COR-L47 (cell line): ENCODE measurements around the gene PRR30.
A peak's percentile ranks its signal among the peaks of the same experiment; 100 is the strongest.

Experiments used
- DNase-seq: peaks from one replicate; lab custom pipeline; 2025; lab: John Stamatoyannopoulos, UW

PRR30 gene

DNA sequence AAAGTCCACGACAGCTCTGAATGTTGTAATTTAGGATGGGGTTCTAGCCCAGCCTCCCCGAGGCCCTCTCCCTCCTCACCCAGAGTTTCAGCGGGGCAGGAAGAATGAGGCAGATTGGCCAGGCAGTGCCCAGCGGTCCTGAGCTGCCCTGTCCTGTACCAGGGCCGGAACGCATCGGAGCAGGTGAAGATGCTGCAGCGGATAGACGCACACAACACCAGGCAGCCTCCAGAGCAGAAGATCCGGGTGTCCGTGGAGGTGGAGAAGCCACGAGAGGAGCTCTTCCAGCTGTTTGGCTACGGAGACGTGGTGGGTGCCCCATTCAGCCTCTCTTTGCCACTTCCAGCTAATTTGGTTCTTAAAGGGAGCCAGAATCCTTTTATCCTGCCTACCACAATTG lies 41.9 kb downstream of the PRR30 start:
- DNase-seq: no peak

DNA sequence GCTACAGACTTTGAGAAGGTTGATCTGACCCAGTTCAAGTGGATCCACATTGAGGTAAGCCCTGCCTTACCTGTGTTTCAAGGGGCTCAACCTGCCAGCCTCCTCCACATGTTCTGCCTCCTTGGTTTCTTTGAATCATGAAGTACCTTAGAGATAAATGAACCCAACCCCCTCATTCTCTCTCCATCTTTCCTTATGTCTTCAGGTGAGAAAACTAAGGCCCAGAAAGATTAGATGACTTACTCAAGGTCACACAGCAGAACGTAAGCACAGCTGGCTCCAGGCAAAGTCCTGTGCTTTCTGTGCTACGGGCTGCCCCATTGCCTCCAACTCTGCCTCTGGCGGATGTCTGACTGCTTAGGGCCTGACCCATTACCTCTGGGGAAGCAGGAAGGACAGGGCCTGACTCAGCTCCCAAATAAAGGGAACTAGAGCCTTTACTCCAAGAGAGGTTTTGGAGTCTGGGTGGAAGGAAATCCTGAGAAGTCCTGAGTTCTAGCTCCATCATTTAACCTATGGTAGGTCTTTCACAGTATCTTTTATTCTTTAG lies 42.4 kb downstream of the PRR30 start:
- no peak for DNase-seq

DNA sequence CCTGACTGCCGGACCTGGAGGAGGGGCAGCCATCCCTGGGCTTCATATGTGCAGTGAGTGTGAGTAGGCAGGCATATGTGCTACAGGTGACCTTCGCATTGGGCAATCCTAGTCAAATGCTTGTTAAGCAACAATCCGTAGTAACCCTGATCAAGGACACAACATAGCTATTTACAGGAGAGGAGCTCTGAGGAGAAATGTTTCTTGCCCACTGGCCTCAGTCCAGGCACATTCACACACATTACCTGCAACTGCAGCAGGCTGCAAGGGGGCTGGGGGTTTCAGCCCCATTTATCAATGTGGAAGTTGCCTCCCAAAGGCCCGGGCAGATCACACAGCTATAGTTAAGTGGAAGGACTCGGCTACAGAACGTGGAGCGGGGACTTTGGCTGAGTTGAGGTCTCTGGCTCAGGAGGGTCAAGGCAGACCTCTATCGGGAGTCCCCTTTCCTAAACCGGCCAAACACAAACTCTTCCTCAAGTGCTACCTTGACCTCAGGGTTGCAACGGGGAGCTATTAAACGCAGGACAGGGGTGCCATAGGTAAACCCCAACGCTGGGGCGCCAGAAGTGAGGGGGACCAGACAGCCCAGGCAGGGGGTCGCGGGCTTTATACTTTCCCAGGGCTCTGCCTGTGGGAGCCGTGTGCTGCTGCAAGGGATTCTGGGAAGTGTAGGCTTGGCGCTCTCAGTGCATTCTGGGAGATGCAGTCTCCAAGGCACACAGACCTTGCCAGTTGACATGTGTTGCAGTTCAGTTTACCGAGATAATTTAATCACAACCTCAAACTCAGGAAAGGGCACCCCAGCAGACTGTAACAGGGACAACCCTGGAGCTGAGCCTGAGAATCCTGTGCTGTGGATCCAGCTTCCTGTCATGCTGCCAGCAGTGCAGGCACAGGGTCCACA lies 43.2 kb downstream of the PRR30 start:
- DNase-seq: peak; percentile 39

DNA sequence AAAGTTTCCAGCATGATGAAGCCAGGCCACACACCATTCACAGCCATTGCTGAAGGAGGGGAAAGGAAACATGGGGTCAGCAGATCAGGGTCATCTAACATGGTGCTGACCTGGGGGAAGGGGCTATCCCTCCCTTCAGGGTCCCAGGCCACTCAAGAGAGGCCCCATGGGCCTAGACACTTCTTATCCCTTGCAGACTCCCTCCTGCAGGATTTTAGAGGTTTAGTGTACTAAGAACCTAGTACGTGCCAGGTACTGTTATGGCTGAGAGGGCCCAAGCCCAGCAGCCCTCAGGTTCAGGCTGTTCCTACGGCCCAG lies 43.8 kb downstream of the PRR30 start:
- no peak for DNase-seq

DNA sequence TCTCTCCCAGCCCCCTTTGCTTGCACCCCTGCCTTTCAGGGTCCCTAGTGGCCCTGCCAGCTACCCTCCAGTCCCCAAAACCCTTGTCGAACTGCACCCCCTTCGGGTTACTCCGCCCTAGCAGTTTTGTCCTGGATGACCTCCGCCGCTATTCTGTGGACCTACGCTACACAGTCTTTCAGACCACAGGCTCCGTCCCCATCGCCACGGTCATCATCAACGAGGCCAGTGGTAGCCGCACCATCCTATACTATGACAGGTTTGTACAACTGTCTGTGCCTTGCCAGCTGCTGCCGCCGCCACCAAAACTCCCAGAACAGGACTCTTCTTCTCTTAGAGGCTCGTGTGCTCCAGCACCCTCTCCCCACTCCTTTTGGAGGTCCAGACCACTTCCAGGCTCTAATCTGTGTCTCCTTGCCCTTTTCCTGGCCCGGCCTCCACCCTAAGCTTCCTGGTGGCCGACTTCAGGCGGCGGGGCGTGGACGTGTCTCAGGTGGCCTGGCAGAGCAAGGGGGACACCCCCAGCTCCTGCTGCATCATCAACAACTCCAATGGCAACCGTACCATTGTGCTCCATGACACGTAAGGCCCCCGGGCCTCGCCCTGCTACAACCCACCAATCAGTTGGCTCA lies 44.7 kb downstream of the PRR30 start:
- no peak for DNase-seq

DNA sequence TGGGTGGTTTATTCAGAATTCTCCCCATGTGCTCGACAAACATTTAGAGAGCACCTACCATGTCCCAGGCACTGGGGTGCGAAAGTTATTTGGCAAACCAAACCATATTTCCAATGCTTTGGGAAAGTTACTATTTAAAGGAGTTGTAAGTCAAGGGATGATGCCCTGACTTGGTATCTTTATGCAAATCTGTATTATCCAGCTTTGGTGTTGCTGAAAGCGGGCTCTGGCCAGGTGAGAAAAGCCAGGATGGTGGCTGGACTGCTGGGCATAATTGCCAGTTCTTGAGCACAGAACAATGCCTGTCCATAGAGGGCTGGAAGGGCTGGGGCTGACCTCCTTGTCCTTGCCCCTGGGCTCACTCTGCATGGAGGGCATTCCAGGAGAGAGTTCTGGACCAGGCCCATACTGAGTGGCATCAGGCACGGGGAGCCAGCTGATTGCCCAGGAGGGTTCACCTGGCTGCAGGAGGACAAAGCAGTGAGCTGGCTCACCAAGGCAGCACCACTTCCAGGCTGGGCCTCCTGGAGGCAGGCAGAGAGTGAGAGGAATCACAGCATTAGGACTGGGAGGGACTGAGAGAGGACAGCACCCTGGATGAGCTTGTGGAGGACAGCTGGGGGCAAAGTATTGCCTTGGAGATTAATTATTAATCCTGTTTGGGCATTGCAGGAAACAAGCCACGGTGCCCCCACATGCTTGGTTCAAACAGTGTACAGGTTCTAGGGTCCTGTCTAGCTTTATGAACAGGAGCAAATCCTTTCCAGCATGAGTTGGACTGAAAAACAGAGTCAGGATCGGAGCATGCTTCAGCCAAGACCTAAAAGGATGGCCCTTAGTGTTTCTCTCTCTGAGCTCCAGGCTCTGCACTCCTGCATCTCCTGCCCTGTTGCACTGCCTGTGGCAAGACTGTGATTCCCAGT lies 45.5 kb downstream of the PRR30 start:
- DNase-seq: no peak

DNA sequence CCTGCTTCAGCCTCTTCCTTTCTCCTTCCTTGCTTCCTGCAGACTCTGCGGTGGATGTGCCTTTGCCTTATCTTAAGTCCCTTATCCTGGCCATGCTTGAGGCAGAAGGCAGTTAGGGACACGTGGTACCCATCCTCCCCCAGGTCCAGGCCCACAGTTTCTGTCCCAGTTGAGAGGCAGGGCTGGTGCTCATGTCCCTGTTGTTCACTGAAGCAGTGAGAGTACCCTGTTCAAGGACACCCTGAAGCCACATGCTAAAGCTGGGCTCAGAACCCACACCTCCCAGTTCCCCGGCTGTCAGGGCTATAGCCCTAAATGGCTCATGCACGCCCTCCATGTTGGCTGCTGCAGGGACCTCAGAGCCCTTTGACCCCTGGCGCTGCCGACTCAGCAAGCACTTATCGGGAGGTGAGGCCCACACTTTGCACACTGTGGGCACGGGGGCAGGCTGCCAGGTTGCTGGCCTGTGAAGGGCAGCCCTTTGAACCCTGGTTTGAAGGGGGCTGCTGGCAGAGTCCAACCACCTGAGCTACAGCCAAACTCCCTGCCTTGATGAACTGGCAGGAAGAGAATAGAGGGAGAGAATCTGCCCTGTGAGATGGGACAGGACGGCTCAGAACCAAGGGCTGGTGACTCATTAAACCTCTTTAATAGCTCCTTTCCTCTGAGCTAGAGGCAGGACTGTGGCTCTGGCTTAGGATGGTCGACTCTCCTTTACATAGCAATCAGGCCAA lies 46.3 kb downstream of the PRR30 start:
- no peak for DNase-seq

DNA sequence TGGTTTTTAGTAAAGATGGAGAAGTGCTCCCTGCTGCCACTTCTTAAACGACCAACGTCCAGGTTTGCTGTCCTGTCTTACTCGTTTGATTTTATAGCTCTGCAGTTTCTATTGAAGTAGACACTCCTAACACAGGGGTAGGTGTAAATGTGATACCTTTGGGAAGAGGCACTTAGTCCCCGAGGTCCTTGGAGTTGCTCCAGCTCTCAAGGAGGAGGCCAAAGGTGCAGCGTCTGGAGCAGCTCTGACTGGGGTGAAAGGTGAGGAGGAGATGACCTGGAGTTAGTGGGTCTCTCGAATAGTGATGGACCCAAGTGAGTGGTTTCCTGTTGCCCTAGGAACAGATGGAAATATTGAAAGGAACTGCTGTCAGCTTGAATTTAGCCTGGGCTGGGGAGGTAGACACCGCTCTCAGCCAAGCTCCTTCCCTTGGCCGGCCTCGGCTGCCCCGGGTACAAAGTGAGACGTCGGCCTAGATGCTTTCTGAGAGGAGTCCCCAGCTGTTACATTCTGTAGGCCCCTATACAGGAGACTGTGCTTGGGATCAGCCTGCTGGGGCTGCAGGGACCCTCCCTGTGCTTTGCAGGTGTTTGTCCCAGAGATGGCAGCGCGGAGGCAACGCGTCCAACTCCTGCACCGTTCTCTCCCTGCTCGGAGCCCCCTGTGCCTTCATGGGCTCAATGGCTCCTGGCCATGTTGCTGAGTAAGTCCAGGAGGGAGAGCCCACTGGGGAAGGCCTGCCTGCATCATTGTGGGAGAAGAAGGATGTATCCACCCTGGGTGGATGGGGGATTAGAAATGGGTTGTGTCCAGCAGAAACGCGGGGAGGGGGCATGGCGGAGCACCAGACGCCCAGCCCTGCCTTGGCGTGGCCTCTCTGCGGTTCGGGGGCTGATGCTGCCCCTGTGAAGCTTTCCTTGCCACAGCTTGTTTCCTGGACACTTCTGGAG lies 47.2 kb downstream of the PRR30 start:
- no peak for DNase-seq

DNA sequence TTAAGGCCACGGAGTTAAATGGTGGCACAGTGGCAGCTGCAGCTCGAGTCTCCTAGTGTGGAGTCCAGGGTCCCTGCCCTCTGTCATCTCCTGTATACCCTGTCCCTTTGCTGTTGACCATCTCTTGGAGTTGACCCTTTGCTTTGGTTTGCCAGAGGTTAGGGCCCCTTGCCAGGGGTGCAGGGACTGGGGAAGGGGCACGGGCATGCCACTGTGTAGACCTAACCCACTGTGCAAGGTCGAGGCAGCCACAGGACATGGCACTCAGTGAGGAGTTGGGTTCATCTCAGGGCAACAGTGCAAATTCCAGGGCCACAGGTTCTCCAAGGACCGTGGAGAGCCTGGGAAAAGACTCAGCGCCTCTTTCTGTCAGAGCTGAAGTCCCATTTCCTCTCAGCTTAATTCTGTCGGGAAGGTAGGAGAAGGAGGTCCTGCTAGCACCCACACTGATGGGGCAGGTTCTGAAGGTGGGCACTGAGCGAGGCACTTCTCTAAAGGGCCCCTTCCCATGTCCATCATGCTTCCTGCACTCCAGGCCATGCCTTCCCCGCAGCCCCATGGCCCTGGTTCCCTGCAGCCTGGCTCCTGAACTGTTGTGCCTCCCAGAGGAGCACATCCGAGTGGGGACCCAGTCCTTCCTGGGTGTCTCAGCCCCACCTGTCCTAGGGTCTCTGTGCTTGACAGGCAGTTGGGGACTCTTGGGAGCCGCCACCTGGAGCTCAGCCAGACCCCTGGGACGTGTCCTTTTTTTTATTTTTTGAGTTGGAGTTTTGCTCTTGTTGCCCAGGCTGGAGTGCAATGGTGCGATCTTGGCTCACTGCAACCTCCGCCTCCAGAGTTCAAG lies 49.9 kb downstream of the PRR30 start:
- DNase-seq: no peak

DNA sequence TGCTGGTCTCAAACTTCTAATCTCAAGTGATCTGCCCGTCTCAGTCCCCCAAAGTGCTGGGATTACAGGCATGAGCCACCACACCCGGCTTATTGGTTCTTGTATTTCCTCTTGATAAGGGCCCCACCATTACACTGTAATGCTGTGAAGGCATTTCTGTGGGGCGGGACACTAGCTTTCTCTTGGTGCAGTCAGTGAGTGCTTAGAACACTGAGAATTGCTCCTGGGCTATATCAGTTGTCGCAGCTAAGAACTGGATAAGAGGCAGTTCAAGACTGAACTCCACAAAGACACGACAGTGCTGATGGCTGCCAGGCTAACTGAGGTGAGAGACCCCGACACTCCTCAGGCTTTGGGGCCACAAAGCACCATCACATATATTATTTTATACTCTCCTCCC lies 50.6 kb downstream of the PRR30 start:
- DNase-seq: no peak

DNA sequence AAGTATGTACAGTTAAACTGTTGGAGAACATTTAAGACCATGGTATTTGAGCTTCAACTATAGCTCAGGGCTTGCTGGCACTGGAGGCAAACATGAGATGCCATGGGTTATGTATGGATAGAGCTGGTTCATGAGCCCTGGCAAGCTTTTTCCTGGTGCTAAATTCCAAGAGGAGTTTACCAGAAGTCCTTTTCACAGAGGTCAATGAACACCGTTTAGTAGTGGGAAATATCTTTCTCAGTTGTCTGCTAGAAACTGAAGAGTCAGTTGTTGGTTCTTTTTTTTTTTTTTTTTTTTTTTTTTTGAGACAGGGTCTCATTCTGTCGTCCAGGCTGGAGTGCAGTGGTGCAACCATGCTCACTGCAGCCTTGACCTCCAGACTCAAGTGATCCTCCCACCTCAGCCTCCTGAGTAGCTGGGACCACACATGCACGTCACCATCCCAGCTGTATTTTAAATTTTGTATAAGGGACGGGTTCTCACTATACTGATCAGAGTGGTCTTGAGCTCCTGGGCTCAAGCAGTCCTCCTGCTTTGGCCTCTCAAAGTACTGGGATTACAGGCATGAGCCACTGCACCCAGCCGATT lies 51.3 kb downstream of the PRR30 start:
- DNase-seq: no peak
